ENCODE results near the gene ZFP69B. TPM values are rescaled to one million over a fixed set of nuclear protein-coding genes. Genes with fewer than 3 reads are reported as not detected.

The ZFP69B gene
- total and polyA plus RNA-seq, 2 experiments from 2014 or later = 5.2 to 10.8 TPM

DNA sequence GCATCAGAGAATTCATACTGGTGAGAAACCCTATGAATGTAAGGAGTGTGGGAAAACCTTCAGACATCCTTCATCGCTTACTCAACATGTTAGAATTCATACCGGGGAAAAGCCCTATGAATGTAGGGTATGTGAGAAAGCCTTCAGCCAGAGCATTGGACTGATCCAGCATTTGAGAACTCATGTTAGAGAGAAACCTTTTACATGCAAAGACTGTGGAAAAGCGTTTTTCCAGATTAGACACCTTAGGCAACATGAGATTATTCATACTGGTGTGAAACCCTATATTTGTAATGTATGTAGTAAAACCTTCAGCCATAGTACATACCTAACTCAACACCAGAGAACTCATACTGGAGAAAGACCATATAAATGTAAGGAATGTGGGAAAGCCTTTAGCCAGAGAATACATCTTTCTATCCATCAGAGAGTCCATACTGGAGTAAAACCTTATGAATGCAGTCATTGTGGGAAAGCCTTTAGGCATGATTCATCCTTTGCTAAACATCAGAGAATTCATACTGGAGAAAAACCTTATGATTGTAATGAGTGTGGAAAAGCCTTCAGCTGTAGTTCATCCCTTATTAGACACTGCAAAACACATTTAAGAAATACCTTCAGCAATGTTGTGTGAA is 12.8 kb downstream of the ZFP69B start (continued):
- no peak for TF ChIP-seq CTCF (conservative IDR thresholded peaks at IDR 0.05; ENCODE audit: low read depth in 2 of 2)
- no peak for TF ChIP-seq STAT1 (IDR thresholded peaks at IDR 0.05; ENCODE audit: unreplicated experiment)
- no peak for TF ChIP-seq EZH2phosphoT487 (IDR thresholded peaks at IDR 0.05; ENCODE audit: unreplicated experiment)
- TF ChIP-seq JUNB (IDR thresholded peaks at IDR 0.05; ENCODE audit: unreplicated experiment) = no peak
- TF ChIP-seq CREB1 (CRISPR knock-in tag; IDR thresholded peaks at IDR 0.05; ENCODE audit: low read depth) = no peak
- no peak for TF ChIP-seq ZNF114 (CRISPR knock-in tag; IDR thresholded peaks at IDR 0.05)

DNA sequence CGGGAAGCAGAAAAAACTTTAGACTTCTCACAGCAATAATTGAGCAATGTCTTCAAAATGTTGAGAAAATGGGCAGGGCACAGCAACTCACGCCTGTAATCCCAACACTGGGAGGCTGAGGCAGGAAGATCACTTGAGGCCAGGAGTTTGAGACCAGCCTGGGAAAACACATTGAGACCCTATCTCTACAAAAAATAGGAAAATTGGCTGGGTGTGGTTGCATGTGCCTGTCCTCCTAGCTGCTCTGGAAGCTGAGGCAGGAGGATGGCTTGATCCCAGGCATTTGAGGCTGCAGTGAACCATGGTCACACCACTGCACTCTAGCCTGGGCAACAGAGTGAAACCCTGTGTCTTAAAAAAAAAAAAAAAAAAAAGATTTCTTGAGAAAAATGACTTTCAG is 19.1 kb downstream of the ZFP69B start:
- Mint-ChIP-seq H3K27me3 (ENCODE audit: insufficient read depth, low read depth, poor library complexity) (peaks cover 8% of the 10 kb centered on the region), H3K4me1 (no peaks in the 10 kb centered on the region), H3K36me3 (ENCODE audit: low read depth) (peaks cover 64% of the 10 kb centered on the region), H3K9me3 (peaks cover 95% of the 10 kb centered on the region), H3K4me3 (no peak overlapping the region), H3K27ac (no peak overlapping the region)
- Histone ChIP-seq H3K4me1 (ENCODE audit: insufficient read depth) (no peaks in the 10 kb centered on the region), H4K20me1 (replicated peaks; ENCODE audit: insufficient read depth) (no peaks in the 10 kb centered on the region), H3F3A (replicated peaks; ENCODE audit: low read depth) (no peaks in the 10 kb centered on the region), H3K27ac (ENCODE audit: low read depth) (no peak overlapping the region), H3K36me3 (ENCODE audit: insufficient read depth) (peaks cover 29% of the 10 kb centered on the region; the same call in 1 of the 2 replicates), H2AFZ (no peak overlapping the region), H3K9me2 (ENCODE audit: insufficient read depth) (no peaks in the 10 kb centered on the region), H3K4me3 (no peak overlapping the region), H3K79me2 (replicated peaks; ENCODE audit: insufficient read depth) (no peaks in the 10 kb centered on the region), H3K27me3 (ENCODE audit: insufficient read depth) (no peaks in the 10 kb centered on the region), H3K4me2 (no peak overlapping the region)
- DNase-seq (ENCODE audit: low spot score) (no peak), ATAC-seq (no peak)
- TF ChIP-seq ZNF114 (CRISPR knock-in tag; IDR thresholded peaks at IDR 0.05) (no peak), NANOG (IDR thresholded peaks at IDR 0.05; ENCODE audit: borderline replicate concordance) (no peak), EZH2phosphoT487 (IDR thresholded peaks at IDR 0.05; ENCODE audit: unreplicated experiment) (no peak), CTCF (conservative IDR thresholded peaks at IDR 0.05; ENCODE audit: low read depth in 2 of 2) (no peak), CREB1 (CRISPR knock-in tag; IDR thresholded peaks at IDR 0.05; ENCODE audit: low read depth) (no peak)

DNA sequence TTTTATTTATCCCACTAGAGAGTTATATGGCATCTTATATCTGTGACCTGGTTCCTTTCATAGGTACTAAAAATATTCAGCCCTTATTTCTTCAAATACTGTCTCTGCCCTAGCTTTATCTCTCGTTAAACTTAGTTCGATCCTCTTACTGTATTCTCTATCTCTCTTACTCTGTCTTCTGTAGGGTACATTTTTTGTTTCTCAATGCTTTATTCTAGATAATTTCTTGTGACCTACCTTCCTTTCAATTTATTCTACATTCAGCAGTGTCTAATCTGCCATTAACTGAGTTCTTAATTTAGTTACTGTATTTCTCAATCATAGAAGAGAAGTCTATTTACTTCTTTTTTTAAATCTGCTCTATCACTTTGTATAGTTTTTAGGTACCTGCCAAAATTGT is 25.0 kb downstream of the ZFP69B start:
- ATAC-seq (no peak), DNase-seq (ENCODE audit: low spot score) (no peak)
- H3K9me3 Mint-ChIP-seq = peaks cover 60% of the 10 kb centered on the region
- no peaks in the 10 kb centered on the region; the same call in 1 of the 2 replicates for H3K4me1 ChIP-seq (ENCODE audit: insufficient read depth)
- no peaks in the 10 kb centered on the region for H3K36me3 ChIP-seq (ENCODE audit: insufficient read depth)
- H3K36me3 Mint-ChIP-seq (ENCODE audit: low read depth) = peaks cover 18% of the 10 kb centered on the region
- no peak overlapping the region for H2AFZ ChIP-seq
- H3K4me1 Mint-ChIP-seq = peaks cover 15% of the 10 kb centered on the region
- no peak overlapping the region for H3K4me3 ChIP-seq
- H3K9me2 ChIP-seq (ENCODE audit: insufficient read depth) = no peaks in the 10 kb centered on the region
- H3K4me3 Mint-ChIP-seq = no peak overlapping the region
- no peaks in the 10 kb centered on the region for H3F3A ChIP-seq (replicated peaks; ENCODE audit: low read depth)
- 0 out of 2 replicates have a peak, but pooled peaks cover 8% of the 10 kb centered on the region for H3K27me3 ChIP-seq (ENCODE audit: insufficient read depth)
- no peaks in the 10 kb centered on the region for H3K79me2 ChIP-seq (replicated peaks; ENCODE audit: insufficient read depth)
- no peak overlapping the region for H3K27ac ChIP-seq (ENCODE audit: low read depth)
- peaks cover 4% of the 10 kb centered on the region; the same call in 1 of the 2 replicates for H4K20me1 ChIP-seq (replicated peaks; ENCODE audit: insufficient read depth)
- no peak overlapping the region for H3K27ac Mint-ChIP-seq
- no peak overlapping the region for H3K4me2 ChIP-seq
- H3K27me3 Mint-ChIP-seq (ENCODE audit: insufficient read depth, low read depth, poor library complexity) = peaks cover 12% of the 10 kb centered on the region
- no peak for TF ChIP-seq ZNF114 (CRISPR knock-in tag; IDR thresholded peaks at IDR 0.05)
- no peak for TF ChIP-seq NANOG (IDR thresholded peaks at IDR 0.05; ENCODE audit: borderline replicate concordance)
- no peak for TF ChIP-seq STAT1 (IDR thresholded peaks at IDR 0.05; ENCODE audit: unreplicated experiment)
- no peak for TF ChIP-seq EZH2 (IDR thresholded peaks at IDR 0.05; ENCODE audit: low read depth, unreplicated experiment)
- no peak for TF ChIP-seq CTCF (conservative IDR thresholded peaks at IDR 0.05; ENCODE audit: low read depth in 2 of 2)

Measured in GM23338 (cell line).